ENCODE data around the gene INTS12.

Gene INTS12

GRCh38 chr4:105679186-105679585 is 29.3 kb downstream of the INTS12 start:
- DNase-seq: no peak

GRCh38 chr4:105677709-105678108 is 30.8 kb downstream of the INTS12 start:
- DNase-seq: no peak

- no peak for DNase-seq
These were observed 34.5 kb downstream of the INTS12 start for GRCh38 chr4:105674011-105674410.

GRCh38 chr4:105671301-105671700 is 37.2 kb downstream of the INTS12 start:
- no peak for DNase-seq

- no peak for DNase-seq
These were observed 37.8 kb downstream of the INTS12 start for GRCh38 chr4:105670684-105671083.

- peak in 1 of 5 experiments; percentile 8 for DNase-seq
These were observed 41.8 kb downstream of the INTS12 start for GRCh38 chr4:105666693-105667092.

GRCh38 chr4:105662935-105663675 is 45.4 kb downstream of the INTS12 start:
- no peak for DNase-seq

- DNase-seq: no peak
These were observed 47.5 kb downstream of the INTS12 start for GRCh38 chr4:105661028-105661427.

GRCh38 chr4:105659190-105659589 is 49.3 kb downstream of the INTS12 start:
- no peak for DNase-seq

GRCh38 chr4:105657117-105657765 is 51.2 kb downstream of the INTS12 start:
- no peak for DNase-seq

- DNase-seq: no peak
These were observed 56.1 kb downstream of the INTS12 start for GRCh38 chr4:105652286-105652888.

GRCh38 chr4:105651884-105652283 is 56.6 kb downstream of the INTS12 start:
- no peak for DNase-seq

- DNase-seq: no peak
These were observed 58.3 kb downstream of the INTS12 start for GRCh38 chr4:105650190-105650589.

GRCh38 chr4:105645440-105645839 is 63.0 kb downstream of the INTS12 start:
- DNase-seq: no peak

- DNase-seq: no peak
These were observed 64.2 kb downstream of the INTS12 start for GRCh38 chr4:105644257-105644656.

- no peak for DNase-seq
These were observed 66.6 kb downstream of the INTS12 start for GRCh38 chr4:105641845-105642244.

- DNase-seq: peak in 1 of 5 experiments; percentile 3
These were observed 70.9 kb downstream of the INTS12 start for GRCh38 chr4:105637408-105638176.

- no peak for DNase-seq
These were observed 73.9 kb downstream of the INTS12 start for GRCh38 chr4:105634402-105635080.

GRCh38 chr4:105633241-105633640 is 75.2 kb downstream of the INTS12 start:
- DNase-seq: no peak

Measured in T-helper 2 cell (primary cell).